Hypothalamus (tissue), 51 donors: ENCODE data around the gene CMTM6.
A peak's percentile ranks its signal among the peaks of the same experiment; 100 is the strongest.
"Not testable (repeated sequence)": the region's sequence is repeated elsewhere in the genome, so short reads cannot be mapped to it uniquely, and the experiment has no call there.

Experiments
- DNase-seq, 51 donors: peaks; one replicate each; lab custom pipeline; 2025; lab: John Stamatoyannopoulos, UW

Gene CMTM6, protein sequence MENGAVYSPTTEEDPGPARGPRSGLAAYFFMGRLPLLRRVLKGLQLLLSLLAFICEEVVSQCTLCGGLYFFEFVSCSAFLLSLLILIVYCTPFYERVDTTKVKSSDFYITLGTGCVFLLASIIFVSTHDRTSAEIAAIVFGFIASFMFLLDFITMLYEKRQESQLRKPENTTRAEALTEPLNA

DNA sequence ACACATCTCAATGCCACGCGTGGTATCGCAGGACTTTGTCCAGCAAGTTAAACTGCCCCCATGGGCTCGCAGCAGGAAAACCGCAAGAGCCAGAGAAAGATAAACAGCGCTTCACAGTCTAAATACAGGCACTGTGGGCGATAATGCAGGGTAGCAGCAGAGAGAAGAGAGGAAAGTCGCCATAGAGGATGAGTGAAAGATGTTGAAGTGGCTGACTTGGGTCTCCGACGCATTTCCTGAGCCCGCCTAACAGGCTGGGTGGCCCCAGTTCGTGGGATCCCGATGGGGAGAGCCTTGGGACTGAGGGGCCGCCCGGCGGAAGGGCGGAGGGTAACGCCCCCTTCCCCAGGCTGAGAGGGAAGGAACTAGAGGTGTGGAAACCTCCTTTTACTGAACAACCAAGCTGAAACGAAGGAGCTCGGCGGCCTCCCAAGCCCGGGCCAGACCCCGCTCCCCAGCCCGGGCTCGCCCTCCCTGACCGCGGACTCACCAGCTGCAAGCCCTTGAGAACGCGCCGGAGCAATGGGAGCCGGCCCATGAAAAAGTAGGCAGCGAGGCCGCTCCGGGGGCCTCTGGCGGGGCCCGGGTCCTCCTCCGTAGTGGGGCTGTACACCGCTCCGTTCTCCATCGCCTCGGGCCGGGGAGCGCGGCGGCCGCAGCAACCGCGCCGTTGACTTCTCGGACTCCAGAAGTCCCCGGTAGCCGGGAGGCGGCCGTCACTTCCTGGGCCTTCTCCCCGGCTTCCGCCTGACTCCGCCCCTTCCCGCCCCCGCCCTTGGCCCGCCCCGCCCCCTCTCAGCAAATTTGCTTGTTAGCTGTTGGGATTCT lies at the start of gene CMTM6:
TSS of gene CMTM6 (minus strand) at position 735 of the 828 bp plus-strand sequence. CDS start at position 628, 107 bp downstream.
- DNase-seq: peak; percentile 23 to 91 (median 77)

DNA sequence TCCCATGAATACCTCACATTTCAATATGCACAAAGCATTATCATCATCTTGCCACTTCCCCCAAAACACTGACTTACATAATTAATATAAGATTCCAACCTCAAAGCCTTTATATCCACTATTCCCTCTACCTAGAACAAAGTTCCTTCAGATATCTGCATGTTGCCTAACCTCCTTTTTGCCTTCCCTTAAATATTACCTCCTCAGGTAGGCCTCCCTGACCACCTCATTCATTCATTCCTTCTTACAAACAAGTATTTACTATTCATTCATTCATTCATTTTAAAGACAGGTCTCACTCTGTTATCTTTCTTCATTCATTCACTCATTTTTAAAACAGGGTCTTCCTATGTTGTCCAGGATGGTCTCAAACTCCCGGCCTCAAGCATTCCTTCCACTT lies 49.4 kb upstream of the CMTM6 start:
- no peak for DNase-seq

DNA sequence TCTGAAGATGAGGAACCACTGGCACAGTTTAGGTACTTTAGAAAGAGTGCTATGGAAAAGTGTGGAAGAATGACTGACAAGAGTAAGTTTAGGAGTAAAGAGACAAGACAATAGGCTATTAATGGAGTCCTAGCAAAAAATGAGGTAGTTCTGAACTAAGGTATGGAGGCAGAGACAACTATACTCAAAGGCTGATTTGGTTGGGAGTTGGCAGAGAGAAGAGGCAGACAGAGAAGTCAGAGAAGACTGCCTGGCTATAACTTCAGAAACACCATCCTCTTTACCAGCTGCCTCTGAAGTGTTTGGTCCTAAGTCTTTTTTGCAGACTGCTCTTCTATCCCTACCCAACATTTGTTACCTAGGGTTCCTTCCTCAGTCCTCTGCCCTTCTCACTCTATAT lies 48.8 kb upstream of the CMTM6 start:
- DNase-seq: no peak

DNA sequence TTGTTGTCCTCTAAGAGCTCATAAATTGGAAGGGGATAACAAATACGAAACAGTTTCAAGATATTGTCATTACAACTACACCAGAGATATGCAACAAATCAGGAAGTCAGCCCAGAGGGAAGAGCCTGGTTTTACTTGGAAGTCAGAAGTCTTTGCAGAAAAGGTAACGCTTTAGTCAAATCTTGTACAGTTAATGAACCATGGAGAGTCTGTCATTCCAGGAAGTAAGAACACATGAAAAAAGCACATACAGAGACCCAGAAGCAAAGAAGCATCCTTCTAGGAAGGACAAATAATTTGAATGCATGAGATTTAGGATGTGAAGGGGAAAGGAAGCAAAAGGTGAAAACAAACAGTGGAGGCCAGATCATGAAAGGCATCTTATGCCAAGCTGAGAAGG lies 48.4 kb upstream of the CMTM6 start:
- DNase-seq: no peak

DNA sequence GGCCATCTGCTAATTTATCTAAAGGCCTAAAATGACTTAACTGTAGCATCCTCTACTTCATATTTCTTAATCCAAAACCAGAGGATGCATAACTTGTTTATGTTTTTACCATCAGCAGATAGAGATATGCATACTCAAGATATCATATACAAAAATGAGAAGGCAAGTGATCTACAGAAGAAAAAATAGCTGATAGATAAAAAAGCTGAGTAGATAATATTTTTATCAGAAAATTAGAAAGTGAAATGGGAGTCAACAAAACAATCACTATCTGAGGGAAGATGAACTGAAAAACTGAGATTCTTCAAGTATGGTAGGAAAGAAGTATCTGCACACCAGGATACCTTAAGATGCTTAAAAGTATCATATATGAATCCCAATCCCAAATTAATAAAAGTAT lies 42.7 kb upstream of the CMTM6 start:
- DNase-seq: no peak

DNA sequence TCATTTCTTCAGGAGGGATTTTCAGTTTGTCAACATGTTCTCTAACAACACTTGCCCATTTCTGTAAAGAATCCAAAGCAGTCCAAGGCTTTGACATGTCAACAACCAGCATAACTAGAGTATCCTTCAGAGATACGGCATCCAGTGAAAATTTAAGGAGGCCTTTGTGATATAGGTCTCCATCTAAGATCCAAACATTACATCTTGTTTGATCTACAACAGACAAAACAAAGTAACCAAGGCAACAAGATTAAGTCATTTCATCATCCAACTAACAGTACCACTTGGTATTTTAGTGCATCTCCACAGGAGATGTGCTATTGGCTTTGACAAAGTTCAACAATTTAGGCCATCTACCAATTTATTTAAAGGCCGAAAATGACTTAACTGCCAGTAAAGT lies 42.2 kb upstream of the CMTM6 start:
- no peak for DNase-seq

DNA sequence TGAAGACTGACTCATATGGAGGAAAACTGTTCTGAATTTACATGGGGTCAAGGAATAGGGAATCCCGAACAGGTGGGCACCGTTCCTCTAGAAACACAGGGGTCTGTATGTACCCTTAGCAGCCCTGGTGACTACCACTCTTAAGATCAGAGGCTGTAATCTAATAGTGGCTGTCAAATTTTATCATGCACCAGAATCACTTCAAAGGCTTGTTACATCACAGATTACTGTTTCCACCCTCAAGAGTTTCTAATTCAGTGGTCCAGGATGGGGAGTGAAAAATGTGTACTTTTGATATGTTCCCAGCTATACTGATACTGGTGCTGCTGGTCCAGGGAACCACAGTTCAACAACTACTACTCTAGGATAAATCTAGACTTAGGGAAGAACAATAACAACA lies 40.2 kb upstream of the CMTM6 start:
- DNase-seq: no peak

DNA sequence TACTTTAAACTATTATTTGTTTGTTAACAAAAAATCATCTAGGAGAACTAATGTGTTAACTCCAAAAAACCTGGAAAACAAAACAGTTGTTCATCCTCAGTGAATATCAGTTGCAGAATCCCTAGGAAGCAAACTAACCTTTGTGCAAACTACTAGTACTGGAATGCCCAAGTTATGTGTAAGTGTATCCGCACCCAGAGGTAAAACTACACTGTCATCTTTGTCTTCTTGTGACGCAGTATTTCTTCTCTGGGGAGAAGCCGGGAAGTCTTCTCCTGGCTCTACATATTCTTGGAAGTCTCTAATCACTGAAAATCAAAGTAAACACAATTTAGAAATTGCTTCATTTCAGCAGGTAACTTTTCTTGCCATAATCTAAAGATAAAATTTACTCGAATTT lies 38.2 kb upstream of the CMTM6 start:
- DNase-seq: no peak

DNA sequence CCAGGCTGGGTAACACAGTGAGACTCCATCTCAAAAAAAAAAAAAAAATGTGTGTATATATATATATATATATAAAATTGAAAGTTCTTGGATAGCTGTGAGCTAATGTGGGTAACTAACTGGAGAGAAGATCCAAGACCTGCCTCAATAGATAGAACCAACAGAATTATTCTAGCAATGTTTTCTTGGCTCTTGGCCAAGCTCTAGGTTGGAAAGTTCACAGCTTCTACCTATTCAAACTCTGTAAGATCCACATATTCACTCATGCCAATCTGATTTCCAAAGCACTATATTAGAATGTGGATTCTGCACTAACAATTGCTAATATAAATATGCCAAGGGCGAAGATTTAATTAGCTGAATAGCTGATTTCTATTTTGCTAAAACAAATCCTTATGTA lies 29.8 kb upstream of the CMTM6 start:
- DNase-seq: no peak

DNA sequence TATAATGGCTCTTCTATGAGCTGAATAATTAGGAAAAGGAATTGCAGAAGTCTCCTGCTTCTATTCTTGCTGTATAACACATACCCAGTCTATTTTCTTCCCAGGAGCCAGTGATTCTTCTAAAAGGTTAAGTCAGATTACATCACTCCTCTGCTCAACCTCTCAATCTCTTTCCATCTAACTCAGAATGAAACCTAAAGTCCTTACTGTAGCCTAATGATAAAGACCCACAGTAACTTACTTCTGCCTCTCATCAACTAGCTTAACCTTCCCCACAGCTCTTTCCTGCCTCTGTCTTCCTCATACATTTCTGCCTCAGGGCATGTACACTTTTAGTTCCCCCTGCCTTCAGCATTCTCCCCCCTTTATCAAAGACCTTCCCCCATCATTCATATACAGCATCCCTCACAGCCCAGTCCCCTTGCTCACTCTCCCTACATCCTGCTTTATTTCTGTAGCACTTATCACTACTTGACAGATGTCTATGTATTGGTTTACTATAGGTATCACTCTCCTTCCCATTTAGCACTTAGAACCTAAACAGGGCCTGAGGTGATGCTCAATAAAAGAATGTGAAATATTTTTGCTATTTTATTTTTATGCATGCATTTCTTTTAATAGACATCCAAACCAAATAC lies 28.5 kb upstream of the CMTM6 start:
- no peak for DNase-seq

DNA sequence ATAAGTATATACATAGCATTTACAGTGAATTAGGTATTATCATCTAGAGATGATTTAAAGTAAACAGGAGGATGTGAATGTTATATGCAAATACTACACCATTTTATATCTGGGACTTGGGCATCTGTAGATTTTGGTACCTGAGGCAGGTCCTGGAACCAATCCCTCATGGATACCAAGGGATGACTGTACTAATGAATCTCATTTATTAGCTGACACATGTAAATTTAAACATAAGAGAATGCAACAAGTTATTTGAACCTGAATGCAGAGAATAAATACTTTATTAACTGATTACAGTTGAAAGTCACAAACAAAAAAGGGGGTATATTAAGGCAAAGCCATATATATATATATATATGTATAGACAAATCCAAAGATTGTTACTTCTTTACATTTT lies 23.1 kb upstream of the CMTM6 start:
- no peak for DNase-seq

DNA sequence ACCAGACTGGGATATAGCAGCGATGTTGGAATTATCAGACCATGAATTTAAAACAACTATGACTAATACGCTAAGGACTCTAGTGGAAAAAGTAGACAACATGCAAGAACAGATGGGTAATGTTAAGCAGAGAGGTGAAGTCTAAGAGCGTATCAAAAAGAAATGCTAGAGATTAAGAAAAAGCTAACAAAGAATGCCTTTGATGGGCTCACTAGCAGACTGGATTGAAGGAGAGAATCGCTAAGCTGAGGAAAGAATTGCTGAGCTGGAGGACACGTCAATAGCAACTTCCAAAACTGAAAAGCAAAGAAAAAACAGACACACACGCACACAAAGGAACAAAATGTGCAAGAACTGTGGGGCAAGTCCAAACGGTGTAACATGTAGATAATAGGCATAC lies 20.0 kb upstream of the CMTM6 start:
- DNase-seq: no peak

DNA sequence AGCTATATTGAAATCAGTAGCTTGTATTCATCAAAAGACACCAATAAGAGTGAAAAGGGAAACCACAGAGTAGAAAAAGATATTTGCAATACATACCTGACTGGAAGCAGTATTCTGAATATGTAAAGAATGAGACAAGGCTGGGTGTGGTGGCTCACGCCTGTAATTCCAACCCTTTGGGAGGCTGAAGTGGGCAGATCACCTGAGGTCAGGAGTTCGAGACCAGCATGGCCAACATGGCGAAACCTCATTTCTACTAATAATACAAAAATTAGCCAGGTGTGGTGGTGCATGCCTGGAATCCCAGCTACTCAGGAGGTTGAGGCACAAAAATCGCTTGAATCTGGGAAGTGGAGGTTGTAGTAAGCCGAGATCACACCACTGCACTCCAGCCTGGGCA lies 16.3 kb upstream of the CMTM6 start:
- not testable (repeated sequence) for DNase-seq

DNA sequence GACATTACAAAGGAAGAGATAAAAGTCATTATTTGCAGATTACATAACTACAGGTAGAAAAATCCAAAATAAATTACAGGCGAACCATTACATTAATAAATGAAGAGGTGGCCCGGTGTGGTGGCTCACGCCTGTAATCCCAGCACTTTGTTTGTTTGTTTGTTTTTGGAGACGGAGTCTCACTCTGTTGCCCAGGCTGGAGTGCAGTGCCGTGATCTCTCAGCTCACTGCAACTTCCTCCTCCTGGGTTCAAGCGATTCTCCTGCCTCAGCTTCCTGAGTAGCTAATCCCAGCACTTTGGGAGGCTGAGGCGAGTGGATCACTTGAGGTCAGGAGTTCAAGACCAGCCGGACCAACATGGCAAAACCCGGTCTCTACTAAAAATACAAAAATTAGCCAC lies 14.1 kb upstream of the CMTM6 start:
- not testable (repeated sequence) for DNase-seq

DNA sequence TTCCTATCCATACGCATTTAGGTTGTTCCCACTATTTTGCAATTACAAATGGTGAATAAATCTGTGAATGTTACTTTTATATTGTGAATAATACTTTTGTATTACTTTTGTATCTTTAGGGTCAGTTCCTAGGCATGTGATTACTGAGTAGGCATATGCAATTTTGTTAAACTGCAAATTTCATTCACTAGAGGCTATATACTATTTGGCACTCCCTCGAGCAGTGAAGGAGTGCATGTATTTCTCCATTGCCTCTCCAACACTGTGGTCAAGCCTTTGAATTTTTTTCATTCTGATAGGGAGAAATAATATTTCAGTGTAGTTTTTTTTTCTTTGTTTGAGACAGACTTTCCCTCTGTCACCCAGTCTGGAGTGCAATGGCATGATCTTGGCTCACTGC lies 8.4 kb upstream of the CMTM6 start:
- DNase-seq: no peak

DNA sequence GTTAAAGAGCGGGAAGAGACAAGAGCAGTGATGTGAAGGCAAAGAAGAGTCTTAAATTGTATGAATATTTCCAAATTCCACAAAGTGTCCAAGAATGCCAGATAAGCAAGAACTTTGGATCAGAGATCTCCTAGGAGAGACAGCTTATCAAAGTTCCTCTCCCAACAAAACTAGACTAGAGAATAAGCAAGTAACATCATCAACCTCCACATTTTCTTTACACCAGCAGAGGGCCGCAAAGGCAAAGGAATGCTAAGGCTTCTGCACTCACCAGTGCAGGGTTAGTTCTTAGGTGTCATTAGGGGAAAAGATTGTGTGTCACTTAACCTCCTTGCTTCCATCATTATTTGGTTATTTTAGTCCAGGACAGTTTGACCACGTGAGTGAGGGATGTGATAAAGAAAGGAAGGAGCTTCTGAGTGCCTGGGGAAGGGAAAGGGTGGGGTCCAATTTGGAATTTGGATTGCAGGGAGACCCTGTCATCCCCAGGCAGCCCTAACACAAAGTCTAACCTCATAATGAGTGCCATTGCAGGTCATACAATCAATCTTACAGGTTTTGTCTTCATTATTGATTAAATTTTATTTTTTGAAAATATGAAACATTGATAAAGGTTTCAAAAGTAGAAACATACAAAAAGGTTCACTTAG lies 7.5 kb upstream of the CMTM6 start:
- peak in 37 of 51 donors; percentile 2 to 80 (median 44) for DNase-seq

DNA sequence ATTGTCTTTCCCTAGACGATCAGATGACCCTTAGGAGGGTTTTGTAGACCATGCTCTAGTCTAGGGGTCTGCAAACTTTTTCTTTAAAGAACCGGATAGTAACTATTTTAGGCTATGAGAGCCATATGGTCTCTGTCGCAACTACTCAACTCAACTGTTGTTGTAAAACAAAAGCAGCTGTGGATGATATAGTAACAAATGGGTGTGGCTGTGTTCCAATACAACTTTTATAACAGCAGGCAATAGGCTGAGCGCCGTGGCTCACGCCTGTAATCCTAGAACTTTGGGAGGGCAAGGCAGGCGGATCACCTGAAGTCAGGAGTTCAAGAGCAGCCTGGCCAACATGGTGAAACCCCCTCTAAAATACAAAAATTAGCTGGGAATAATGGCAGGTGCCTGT lies 6.1 kb upstream of the CMTM6 start:
- DNase-seq: no peak

DNA sequence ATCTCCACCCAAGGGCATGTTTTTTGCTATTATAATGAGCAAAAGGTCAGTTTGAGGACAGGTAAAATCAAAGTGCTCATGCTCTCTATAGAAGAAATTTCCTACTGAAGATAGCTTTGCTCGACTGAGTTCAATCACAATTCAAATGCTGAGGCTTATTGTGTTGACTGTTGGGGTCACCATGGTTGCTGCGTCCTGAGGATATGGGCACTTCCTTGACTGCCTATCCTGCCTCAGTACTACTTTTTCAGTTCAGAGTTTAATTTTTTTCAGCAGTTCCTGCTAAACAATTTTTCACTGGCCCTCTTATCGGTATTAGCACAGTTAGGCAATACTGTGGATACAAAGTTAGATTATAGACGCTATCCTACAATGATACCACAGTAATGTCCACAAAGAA lies 3.8 kb upstream of the CMTM6 start:
- no peak for DNase-seq

DNA sequence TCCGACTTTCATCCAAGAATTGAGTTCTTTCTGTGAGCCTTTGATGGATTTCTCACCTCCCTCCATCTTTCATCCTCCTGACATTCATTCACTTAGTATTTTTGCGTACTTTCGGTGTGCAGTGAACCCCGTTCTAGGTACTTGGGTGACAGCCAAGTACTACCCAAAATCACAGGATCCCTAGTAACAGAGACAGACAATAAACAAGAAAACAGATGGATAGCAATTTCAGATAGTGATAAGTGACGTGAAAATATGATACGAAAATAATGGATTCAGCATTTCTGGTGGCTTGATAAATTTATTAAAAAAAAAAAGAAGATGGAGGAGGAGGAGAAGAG lies 264 bp upstream of the CMTM6 start:
- no peak for DNase-seq

DNA sequence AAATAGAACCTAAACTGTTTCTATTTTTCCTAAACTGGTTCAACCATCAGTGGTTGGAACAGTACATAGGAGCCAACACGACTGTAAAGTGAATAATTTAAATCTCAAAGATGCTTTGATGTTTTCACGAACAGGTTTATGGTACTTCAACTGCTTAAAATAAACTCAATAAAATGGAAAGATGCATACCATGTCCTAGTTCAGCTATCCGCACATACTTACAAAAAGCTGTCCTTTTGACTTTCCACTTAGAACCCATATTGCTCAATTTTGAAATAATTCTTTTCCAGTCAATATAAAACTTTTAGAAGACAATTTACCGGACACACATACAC lies 902 bp downstream of the CMTM6 start:
- no peak for DNase-seq

DNA sequence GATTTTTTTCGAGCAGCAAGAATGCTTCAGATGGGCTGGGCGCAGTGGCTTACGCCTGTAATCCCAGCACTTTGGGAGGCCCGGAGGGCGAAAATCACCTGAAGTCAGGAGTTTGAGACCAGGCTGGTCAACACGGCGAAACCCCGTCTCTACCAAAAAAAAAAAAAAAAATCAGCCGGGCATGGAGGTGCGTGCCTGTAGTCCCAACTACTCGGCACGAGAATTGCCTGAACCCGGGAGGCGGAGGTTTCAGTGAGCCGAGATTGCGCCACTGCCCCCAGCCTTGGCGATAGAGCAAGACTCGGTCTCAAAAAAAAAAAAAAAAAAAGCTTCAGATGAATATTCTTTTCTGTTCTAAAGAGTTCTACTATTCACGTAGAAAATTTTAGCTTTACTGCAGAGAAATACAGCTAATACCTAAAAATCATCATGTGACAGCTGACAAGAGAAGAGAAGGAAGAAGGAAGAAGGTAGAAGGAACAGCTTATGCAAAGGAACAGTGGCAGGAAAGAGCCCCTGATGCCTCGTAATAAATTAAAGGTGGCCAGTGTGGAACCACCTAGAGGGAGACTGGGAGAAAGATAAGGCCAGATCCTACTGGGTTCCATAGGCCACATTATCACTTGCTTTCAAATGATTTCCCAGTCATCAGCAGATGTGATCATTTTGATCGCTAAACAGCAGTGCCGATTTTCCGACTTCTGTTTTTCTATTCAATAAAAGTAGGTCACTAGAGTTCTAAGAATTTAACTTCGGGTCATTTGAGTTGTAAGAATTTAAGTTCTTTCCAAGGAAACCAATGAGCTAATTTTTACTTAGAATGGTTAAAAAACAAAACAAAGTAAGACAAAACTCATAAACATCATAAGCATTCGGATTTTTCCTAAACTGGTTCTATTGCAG lies 1.5 kb downstream of the CMTM6 start:
- DNase-seq: no peak
